ENCODE data around the gene TMC5. TPM values are rescaled to one million over a fixed set of nuclear protein-coding genes. Genes with fewer than 3 reads are reported as not detected.

The TMC5 gene
- total RNA-seq, 1 experiment from 2014 or later: 1.2 TPM

DNA sequence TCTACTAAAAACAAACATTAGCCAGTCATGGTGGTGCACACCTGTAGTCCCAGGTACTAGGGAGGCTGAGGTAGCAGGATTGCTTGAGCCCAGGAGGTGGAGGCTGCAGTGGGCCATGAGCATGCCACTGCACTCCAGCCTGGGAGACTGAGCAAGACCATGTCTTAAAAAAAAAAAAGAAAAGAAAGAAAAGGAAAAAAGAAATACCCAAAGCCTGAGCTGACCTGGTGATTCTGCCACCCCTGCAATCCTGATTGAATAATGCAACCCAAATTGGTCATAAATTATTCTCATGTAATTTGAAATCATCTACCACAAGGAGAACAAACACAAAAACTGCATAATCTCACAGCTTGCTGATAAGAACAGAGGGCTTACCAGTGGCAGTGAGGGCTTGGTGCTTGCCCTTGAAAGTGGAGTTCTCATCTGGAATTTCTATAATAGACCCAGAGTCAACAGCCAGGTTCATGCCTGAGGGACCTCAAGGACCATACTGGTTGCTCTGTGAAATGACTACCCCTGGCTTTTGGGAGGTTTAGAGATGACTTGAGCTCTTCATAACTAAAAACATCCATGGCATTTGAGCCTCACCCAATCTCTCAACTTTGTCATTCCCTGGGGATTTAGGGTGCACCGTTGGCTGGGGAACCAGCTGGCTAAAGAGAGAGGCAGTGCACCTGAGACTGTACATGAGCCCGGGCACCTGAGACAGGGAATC lies 35.4 kb upstream of the TMC5 start:
- H2BK15ac ChIP-seq (ENCODE audit: low read depth, low read length): no peak overlapping the region
- H4K8ac ChIP-seq (replicated peaks; ENCODE audit: insufficient read length, low read depth, low read length): no peak overlapping the region
- no peak overlapping the region for H3K56ac ChIP-seq (ENCODE audit: insufficient read length, low read depth, low read length)
- no peaks in the 10 kb centered on the region for H3K79me2 ChIP-seq (ENCODE audit: insufficient read depth, low read length)
- no peak overlapping the region for H4K5ac ChIP-seq (ENCODE audit: insufficient read length, low read depth, low read length)
- no peak overlapping the region for H3K4ac ChIP-seq (ENCODE audit: low read depth, low read length)
- no peak overlapping the region for H3K18ac ChIP-seq (ENCODE audit: insufficient read length, low read depth, low read length)
- H3K27ac ChIP-seq (ENCODE audit: insufficient read length, low read depth, low read length): no peak overlapping the region
- no CpG with 5 or more reads among the region's 2 CpGs for WGBS (ENCODE audit: extremely low coverage, insufficient read length, low lambda C conversion rate)
- no peaks in the 10 kb centered on the region for H3K4me1 ChIP-seq (ENCODE audit: insufficient read depth, low read length)
- H2BK12ac ChIP-seq (ENCODE audit: insufficient read length, low read depth, low read length): no peak overlapping the region
- H3K14ac ChIP-seq (ENCODE audit: insufficient read depth, low read length): no peak overlapping the region
- H3K9me3 ChIP-seq (ENCODE audit: control insufficient read depth, low read depth, low read length): no peaks in the 10 kb centered on the region
- no peak overlapping the region for H2BK20ac ChIP-seq (ENCODE audit: low read depth, low read length, poor library complexity, severe bottlenecking)
- H3K4me3 Mint-ChIP-seq: no peak overlapping the region
- no peak overlapping the region for H2BK120ac ChIP-seq (ENCODE audit: low read depth, low read length, poor library complexity, severe bottlenecking)
- no peaks in the 10 kb centered on the region for H3K4me1 Mint-ChIP-seq
- H3K27ac Mint-ChIP-seq: no peak overlapping the region
- no peak overlapping the region for H3K23ac ChIP-seq (ENCODE audit: insufficient read length, low read depth, low read length)
- H3K36me3 Mint-ChIP-seq (ENCODE audit: insufficient read depth in 1 of 3, low read depth in 3 of 3): no peaks in the 10 kb centered on the region
- H2AK5ac ChIP-seq (ENCODE audit: insufficient read length, low read length): no peak overlapping the region
- no peaks in the 10 kb centered on the region for H3K27me3 ChIP-seq (ENCODE audit: insufficient read depth, low read length)
- TF ChIP-seq, protein P1, sequence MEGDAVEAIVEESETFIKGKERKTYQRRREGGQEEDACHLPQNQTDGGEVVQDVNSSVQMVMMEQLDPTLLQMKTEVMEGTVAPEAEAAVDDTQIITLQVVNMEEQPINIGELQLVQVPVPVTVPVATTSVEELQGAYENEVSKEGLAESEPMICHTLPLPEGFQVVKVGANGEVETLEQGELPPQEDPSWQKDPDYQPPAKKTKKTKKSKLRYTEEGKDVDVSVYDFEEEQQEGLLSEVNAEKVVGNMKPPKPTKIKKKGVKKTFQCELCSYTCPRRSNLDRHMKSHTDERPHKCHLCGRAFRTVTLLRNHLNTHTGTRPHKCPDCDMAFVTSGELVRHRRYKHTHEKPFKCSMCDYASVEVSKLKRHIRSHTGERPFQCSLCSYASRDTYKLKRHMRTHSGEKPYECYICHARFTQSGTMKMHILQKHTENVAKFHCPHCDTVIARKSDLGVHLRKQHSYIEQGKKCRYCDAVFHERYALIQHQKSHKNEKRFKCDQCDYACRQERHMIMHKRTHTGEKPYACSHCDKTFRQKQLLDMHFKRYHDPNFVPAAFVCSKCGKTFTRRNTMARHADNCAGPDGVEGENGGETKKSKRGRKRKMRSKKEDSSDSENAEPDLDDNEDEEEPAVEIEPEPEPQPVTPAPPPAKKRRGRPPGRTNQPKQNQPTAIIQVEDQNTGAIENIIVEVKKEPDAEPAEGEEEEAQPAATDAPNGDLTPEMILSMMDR (conservative IDR thresholded peaks at IDR 0.05): no peak
- H2BK5ac ChIP-seq (ENCODE audit: insufficient read length, low read length): no peak overlapping the region
- no peak overlapping the region for H3K9ac ChIP-seq (ENCODE audit: extremely low read depth, insufficient read length, low read length)
- H3K23me2 ChIP-seq (ENCODE audit: insufficient read length, low read depth, low read length, poor library complexity, severe bottlenecking): no peaks in the 10 kb centered on the region
- H4K20me1 ChIP-seq (ENCODE audit: control insufficient read depth, insufficient read depth, insufficient read length): no peaks in the 10 kb centered on the region
- H3K27me3 Mint-ChIP-seq (ENCODE audit: low read depth): no peaks in the 10 kb centered on the region; the same call in none of the 2 replicates
- H3K9me3 Mint-ChIP-seq: no peaks in the 10 kb centered on the region
- H4K91ac ChIP-seq (ENCODE audit: insufficient read length, low read depth, low read length): no peak overlapping the region
- H3K4me2 ChIP-seq (ENCODE audit: insufficient read depth, insufficient read length, low read length): no peak overlapping the region
- no peak overlapping the region for H3T11ph ChIP-seq (ENCODE audit: low read length)
- H3K79me1 ChIP-seq (ENCODE audit: insufficient read depth, low read depth, low read length, poor library complexity, severe bottlenecking): no peaks in the 10 kb centered on the region
- DNase-seq: no peak
- H2AFZ ChIP-seq (ENCODE audit: low read length): no peak overlapping the region
